Breast epithelium (tissue), 3 donors: Measurements from ENCODE around the gene ELK1.

Experiments used
- POLR2A ChIP-seq: fragments of 450-650 bp; IDR thresholded peaks from one replicate; pipeline ENCODE4 v1.6.1; 2016; ENCODE audit warnings: antibody characterized with exemption, mild to moderate bottlenecking, moderate library complexity
- TF ChIP-seq, protein P1 (sequence below), 3 donors: fragments of 450-650 bp; IDR thresholded peaks; one replicate each; pipeline ENCODE4 v1.5.1; 2016 to 2017; ENCODE audit warnings: antibody characterized with exemption in 3 of 3, mild to moderate bottlenecking in 3 of 3, moderate library complexity in 3 of 3

GRCh38 chrX:47651043-47651905, 911 bp upstream of the ELK1 start:
- TF ChIP-seq POLR2A: no peak
- TF ChIP-seq, protein P1, sequence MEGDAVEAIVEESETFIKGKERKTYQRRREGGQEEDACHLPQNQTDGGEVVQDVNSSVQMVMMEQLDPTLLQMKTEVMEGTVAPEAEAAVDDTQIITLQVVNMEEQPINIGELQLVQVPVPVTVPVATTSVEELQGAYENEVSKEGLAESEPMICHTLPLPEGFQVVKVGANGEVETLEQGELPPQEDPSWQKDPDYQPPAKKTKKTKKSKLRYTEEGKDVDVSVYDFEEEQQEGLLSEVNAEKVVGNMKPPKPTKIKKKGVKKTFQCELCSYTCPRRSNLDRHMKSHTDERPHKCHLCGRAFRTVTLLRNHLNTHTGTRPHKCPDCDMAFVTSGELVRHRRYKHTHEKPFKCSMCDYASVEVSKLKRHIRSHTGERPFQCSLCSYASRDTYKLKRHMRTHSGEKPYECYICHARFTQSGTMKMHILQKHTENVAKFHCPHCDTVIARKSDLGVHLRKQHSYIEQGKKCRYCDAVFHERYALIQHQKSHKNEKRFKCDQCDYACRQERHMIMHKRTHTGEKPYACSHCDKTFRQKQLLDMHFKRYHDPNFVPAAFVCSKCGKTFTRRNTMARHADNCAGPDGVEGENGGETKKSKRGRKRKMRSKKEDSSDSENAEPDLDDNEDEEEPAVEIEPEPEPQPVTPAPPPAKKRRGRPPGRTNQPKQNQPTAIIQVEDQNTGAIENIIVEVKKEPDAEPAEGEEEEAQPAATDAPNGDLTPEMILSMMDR (IDR thresholded peaks at IDR 0.05): no peak
